GM21447 (cell line): ENCODE results near the gene LARP4B.
A peak's percentile ranks its signal among the peaks of the same experiment; 100 is the strongest.

ENCODE experiments used
- ATAC-seq: cut with Tn5 transposase; IDR thresholded peaks from one replicate; pipeline ENCODE4 v1.9.1; 2021; ENCODE audit not compliant: unreplicated experiment

Gene LARP4B

GRCh38 chr10:836782-837181 is 94.7 kb downstream of the LARP4B start:
- ATAC-seq, result no peak

- ATAC-seq, result no peak
Measured at GRCh38 chr10:834493-834892, 97.0 kb downstream of the LARP4B start.

GRCh38 chr10:829241-829640 is 102.3 kb downstream of the LARP4B start:
- no peak for ATAC-seq

- ATAC-seq, result no peak
Measured at GRCh38 chr10:828191-828590, 103.3 kb downstream of the LARP4B start.

- ATAC-seq, result no peak
Measured at GRCh38 chr10:824946-825345, 106.6 kb downstream of the LARP4B start.

GRCh38 chr10:824497-824896 is 107.0 kb downstream of the LARP4B start:
- no peak for ATAC-seq

GRCh38 chr10:822661-823367 is 108.7 kb downstream of the LARP4B start:
- peak; percentile 61 for ATAC-seq

GRCh38 chr10:822197-822596 is 109.3 kb downstream of the LARP4B start:
- no peak for ATAC-seq

GRCh38 chr10:821322-821721 is 110.2 kb downstream of the LARP4B start:
- ATAC-seq, result no peak

- ATAC-seq, result no peak
Measured at GRCh38 chr10:819816-820215, 111.7 kb downstream of the LARP4B start.

- no peak for ATAC-seq
Measured at GRCh38 chr10:819326-819725, 112.2 kb downstream of the LARP4B start.

- ATAC-seq, result no peak
Measured at GRCh38 chr10:818526-819220, 112.8 kb downstream of the LARP4B start.

GRCh38 chr10:818010-818409 is 113.5 kb downstream of the LARP4B start:
- ATAC-seq, result no peak

GRCh38 chr10:817371-817770 is 114.1 kb downstream of the LARP4B start:
- no peak for ATAC-seq

GRCh38 chr10:816958-817357 is 114.5 kb downstream of the LARP4B start:
- no peak for ATAC-seq

GRCh38 chr10:816091-816477 is 115.4 kb downstream of the LARP4B start:
- no peak for ATAC-seq

GRCh38 chr10:815338-816090 is 116.0 kb downstream of the LARP4B start:
- no peak for ATAC-seq

GRCh38 chr10:814536-815302 is 116.8 kb downstream of the LARP4B start:
- ATAC-seq, result no peak

- no peak for ATAC-seq
Measured at GRCh38 chr10:813286-813685, 118.2 kb downstream of the LARP4B start.

- ATAC-seq, result no peak
Measured at GRCh38 chr10:812787-813186, 118.7 kb downstream of the LARP4B start.
